SK-N-SH (cell line): ENCODE data around the gene SPATA25.

Experiments
- CHD2 ChIP-seq: fragments of 150-350 bp; IDR thresholded peaks from 2 replicates; pipeline ENCODE4 v1.6.1; 2018; ENCODE audit warnings: low read length; ENCODE audit not compliant: partially characterized antibody
- CTCF ChIP-seq: fragments of 200-600 bp; sonication (generic); IDR thresholded peaks from 2 replicates; pipeline ENCODE4 v1.6.1; 2017; ENCODE audit warnings: antibody characterized with exemption, mild to moderate bottlenecking, moderate library complexity
- EP300 ChIP-seq, 2 experiments: IDR thresholded peaks; 2 replicates each; pipeline versions ENCODE4 v1.4.0 to v1.6.1; 2012; ENCODE audit warnings: borderline replicate concordance in 1 of 2, low read depth in 1 of 2, low read length in 1 of 2
- GABPA ChIP-seq: IDR thresholded peaks from 2 replicates; pipeline ENCODE4 v1.4.0; 2012; ENCODE audit warnings: low read depth, mild to moderate bottlenecking
- MEF2A ChIP-seq: IDR thresholded peaks from 2 replicates; pipeline ENCODE4 v1.4.0; 2012; ENCODE audit warnings: low read depth, borderline replicate concordance
- POLR2AphosphoS5 ChIP-seq: IDR thresholded peaks from 2 replicates; pipeline ENCODE4 v1.6.1; 2012; ENCODE audit warnings: low read depth, low read length
- RAD21 ChIP-seq: IDR thresholded peaks from 2 replicates; pipeline ENCODE4 v1.6.1; 2012; ENCODE audit warnings: mild to moderate bottlenecking, low read length
- REST ChIP-seq: IDR thresholded peaks from 2 replicates; pipeline ENCODE4 v1.6.1; 2012; ENCODE audit warnings: mild to moderate bottlenecking, low read depth, low read length, moderate library complexity
- SMC3 ChIP-seq: IDR thresholded peaks from 2 replicates; pipeline ENCODE4 v1.6.1; 2012; ENCODE audit warnings: low read depth, low read length, improper control_type of control experiment
- TAF1 ChIP-seq: IDR thresholded peaks from 2 replicates; pipeline ENCODE4 v1.6.1; 2012; ENCODE audit warnings: low read depth, mild to moderate bottlenecking, low read length, moderate library complexity, borderline replicate concordance
- USF2 ChIP-seq: fragments of 150-350 bp; IDR thresholded peaks from 2 replicates; pipeline ENCODE4 v1.6.1; 2017; ENCODE audit warnings: antibody characterized with exemption, low read length, low read depth, borderline replicate concordance
- YY1 ChIP-seq: IDR thresholded peaks from 2 replicates; pipeline ENCODE4 v1.4.0; 2012; ENCODE audit warnings: low read depth, mild to moderate bottlenecking

GRCh38 chr20:45919542-45920399, 32.3 kb upstream of the SPATA25 start:
- TF ChIP-seq SMC3 (no peak), YY1 (no peak), CTCF (no peak), POLR2AphosphoS5 (no peak), REST (no peak), MEF2A (no peak), USF2 (no peak), GABPA (no peak), TAF1 (no peak), CHD2 (no peak), EP300 (IDR thresholded peaks at IDR 0.05; ENCODE audit: borderline replicate concordance in 1 of 2, low read depth in 1 of 2, low read length in 1 of 2) (peak in 1 of 2 experiments; percentile 27; a peak in 1 of 4 replicates), RAD21 (no peak)
